Esophagus squamous epithelium (tissue), 4 donors: Measurements from ENCODE around the gene CTSO.

Source experiments
- POLR2A ChIP-seq, 4 donors: fragments of 450-650 bp; IDR thresholded peaks; one replicate each; pipeline ENCODE4 v1.6.1; 2017; ENCODE audit warnings: antibody characterized with exemption in 4 of 4, mild to moderate bottlenecking in 4 of 4, moderate library complexity in 3 of 4
- TF ChIP-seq, protein P1 (sequence below), 6 experiments: fragments of 450-650 bp in 4 of 6; fragments of 200-600 bp in 2 of 6; sonication (generic) in 2 of 6; IDR thresholded peaks; one replicate each; pipeline ENCODE4 v1.5.1; 2016 to 2019; ENCODE audit warnings: antibody characterized with exemption in 6 of 6, mild to moderate bottlenecking in 4 of 6, moderate library complexity in 4 of 6

DNA sequence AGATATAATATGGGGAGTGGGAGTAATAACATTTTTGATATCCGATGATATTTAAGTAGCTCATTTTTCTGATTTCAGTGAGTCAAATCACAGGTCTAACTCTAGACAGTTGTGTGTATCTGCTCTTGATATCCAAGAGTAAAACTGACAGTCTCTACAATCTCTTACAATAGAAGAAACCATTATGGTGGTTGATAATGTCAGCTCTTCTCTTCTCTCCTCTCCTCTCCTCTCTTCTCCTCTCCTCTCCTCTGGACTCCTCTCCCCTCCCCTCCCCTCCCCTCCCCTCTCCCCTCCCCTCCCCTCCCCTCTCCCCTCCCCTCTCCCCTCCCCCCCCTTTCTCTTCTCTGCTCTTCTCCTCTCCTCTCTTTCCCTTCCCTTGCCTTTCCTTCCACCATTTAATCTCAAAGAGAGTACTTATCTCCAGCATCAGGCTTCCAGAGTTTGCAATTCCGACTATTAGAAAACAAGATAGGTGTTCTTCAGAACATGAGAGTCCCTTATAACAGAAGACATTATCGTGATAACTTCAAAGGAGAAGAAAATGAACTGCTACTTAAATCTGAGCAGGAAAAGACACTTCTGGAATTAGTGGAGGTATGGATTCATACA is 43.9 kb downstream of the CTSO start:
- TF ChIP-seq, protein P1, sequence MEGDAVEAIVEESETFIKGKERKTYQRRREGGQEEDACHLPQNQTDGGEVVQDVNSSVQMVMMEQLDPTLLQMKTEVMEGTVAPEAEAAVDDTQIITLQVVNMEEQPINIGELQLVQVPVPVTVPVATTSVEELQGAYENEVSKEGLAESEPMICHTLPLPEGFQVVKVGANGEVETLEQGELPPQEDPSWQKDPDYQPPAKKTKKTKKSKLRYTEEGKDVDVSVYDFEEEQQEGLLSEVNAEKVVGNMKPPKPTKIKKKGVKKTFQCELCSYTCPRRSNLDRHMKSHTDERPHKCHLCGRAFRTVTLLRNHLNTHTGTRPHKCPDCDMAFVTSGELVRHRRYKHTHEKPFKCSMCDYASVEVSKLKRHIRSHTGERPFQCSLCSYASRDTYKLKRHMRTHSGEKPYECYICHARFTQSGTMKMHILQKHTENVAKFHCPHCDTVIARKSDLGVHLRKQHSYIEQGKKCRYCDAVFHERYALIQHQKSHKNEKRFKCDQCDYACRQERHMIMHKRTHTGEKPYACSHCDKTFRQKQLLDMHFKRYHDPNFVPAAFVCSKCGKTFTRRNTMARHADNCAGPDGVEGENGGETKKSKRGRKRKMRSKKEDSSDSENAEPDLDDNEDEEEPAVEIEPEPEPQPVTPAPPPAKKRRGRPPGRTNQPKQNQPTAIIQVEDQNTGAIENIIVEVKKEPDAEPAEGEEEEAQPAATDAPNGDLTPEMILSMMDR (IDR thresholded peaks at IDR 0.05) = no peak
- TF ChIP-seq POLR2A (IDR thresholded peaks at IDR 0.05) = no peak
